K562 (cell line): ENCODE measurements around the gene CLDN5. TPM values are rescaled to one million over a fixed set of nuclear protein-coding genes. Genes with fewer than 3 reads are reported as not detected.
A peak's percentile ranks its signal among the peaks of the same experiment; 100 is the strongest.

Experiments
- ATAC-seq: fragments of 200-7000 bp; cut with Tn5 transposase; 3 replicates; pipeline ENCODE4 v1.9.1; 2020; ENCODE audit warnings: moderate library complexity
- BruUV-seq: library from RNA; stranded (reverse); fragments of 400-500 nt; replicated peaks from 2 replicates; lab custom pipeline; 2021; lab: Mats Ljungman, UMichigan
- CTCF ChIA-PET: fragments of 300-600 bp; formaldehyde crosslinking; extraction: SDS; loops from one replicate; lab custom pipeline; 2021; ENCODE audit warnings: low intra/inter-chr PET ratio; lab: Yijun Ruan, JAX
- POLR2A ChIA-PET: fragments of 300-600, 350-650 bp; sonication (Branson Sonifier 250); formaldehyde crosslinking; extraction: SDS; loops from one replicate; lab custom pipeline; 2021; ENCODE audit warnings: antibody characterized with exemption, inconsistent platforms; lab: Yijun Ruan, JAX
- DNase-seq, 4 experiments: peaks; one replicate each; pipeline versions ENCODE4 v3.0.0 to v3.0.0-alpha.2; 2011 to 2018; ENCODE audit warnings: low spot score in 3 of 4, mixed read lengths in 3 of 4; ENCODE audit errors: extremely low read depth in 1 of 4
- FAIRE-seq: peaks from 2 replicates; lab custom pipeline; 2011; peaks lifted over from hg19 to GRCh38; lab: Jason Lieb, UNC
- H2AFZ ChIP-seq: 2 replicates; pipeline ENCODE4 v1.6.0; 2011; ENCODE audit warnings: low read depth, low read length, control low read depth, inconsistent platforms
- H3K27ac ChIP-seq: fragments of 200-600 bp; 3 replicates; pipeline ENCODE4 v1.8.0; 2011; ENCODE audit warnings: low read depth, mild to moderate bottlenecking, control low read depth, inconsistent platforms, low read length, moderate library complexity, mixed read lengths; ENCODE audit errors: extremely low read depth
- H3K27me3 ChIP-seq, 2 experiments: fragments of 300-600 bp in 1 of 2; 2 replicates in 1 of 2; 3 replicates in 1 of 2; pipeline versions ENCODE4 v1.6.0 to v1.8.0; 2011; ENCODE audit warnings: inconsistent platforms in 2 of 2, low read length in 2 of 2, mild to moderate bottlenecking in 1 of 2, mixed read lengths in 1 of 2, moderate library complexity in 1 of 2; ENCODE audit not compliant: control insufficient read depth in 2 of 2, insufficient read depth in 2 of 2
- H3K36me3 ChIP-seq: fragments of 300-600 bp; 3 replicates; pipeline ENCODE4 v1.8.0; 2011; ENCODE audit warnings: mild to moderate bottlenecking, low read length, inconsistent platforms; ENCODE audit not compliant: control insufficient read depth, insufficient read depth
- H3K4me1 ChIP-seq, 2 experiments: fragments of 200-600 bp in 1 of 2; replicated peaks in 1 of 2; 2 replicates in 1 of 2; 3 replicates in 1 of 2; pipeline versions ENCODE4 v1.5.1 to v1.8.0; 2011; ENCODE audit warnings: inconsistent platforms in 2 of 2, low read length in 2 of 2, mild to moderate bottlenecking in 1 of 2, mixed read lengths in 1 of 2, moderate library complexity in 1 of 2; ENCODE audit not compliant: control insufficient read depth in 2 of 2, insufficient read depth in 2 of 2
- H3K4me2 ChIP-seq: 2 replicates; pipeline ENCODE4 v1.6.1; 2011; ENCODE audit warnings: low read length, control low read depth, inconsistent platforms, mixed read lengths; ENCODE audit not compliant: insufficient read depth
- H3K4me3 ChIP-seq: fragments of 200-600 bp; sonication (generic), shearing (Covaris generic); 2 replicates; pipeline ENCODE4 v1.5.1; 2016; ENCODE audit warnings: control low read depth, inconsistent platforms
- H3K79me2 ChIP-seq: fragments of 200-600 bp; 3 replicates; pipeline ENCODE4 v1.8.0; 2011; ENCODE audit warnings: low read length, inconsistent platforms; ENCODE audit not compliant: control insufficient read depth, insufficient read depth
- H3K9ac ChIP-seq, 2 experiments: 2 replicates each; pipeline versions ENCODE4 v1.6.0 to v1.6.1; 2011; ENCODE audit warnings: low read depth in 2 of 2, low read length in 2 of 2, control low read depth in 1 of 2, inconsistent platforms in 1 of 2, mild to moderate bottlenecking in 1 of 2, mixed read lengths in 1 of 2; ENCODE audit not compliant: insufficient read depth in 1 of 2
- H3K9me1 ChIP-seq: one replicate; pipeline ENCODE4 v1.6.0; 2011; ENCODE audit warnings: inconsistent platforms, mild to moderate bottlenecking, low read length, moderate library complexity; ENCODE audit not compliant: control insufficient read depth, insufficient read depth
- H3K9me3 ChIP-seq: replicated peaks from 2 replicates; pipeline ENCODE4 v1.5.1; 2011; ENCODE audit warnings: low read depth, low read length, inconsistent platforms; ENCODE audit not compliant: control insufficient read depth, insufficient read depth
- H4K20me1 ChIP-seq: replicated peaks from 2 replicates; pipeline ENCODE4 v1.6.1; 2011; ENCODE audit warnings: low read length, inconsistent platforms, mixed read lengths; ENCODE audit not compliant: control insufficient read depth, insufficient read depth
- HNRNPL ChIP-seq: fragments of 200-400 bp; formaldehyde crosslinking; IDR thresholded peaks from 2 replicates; pipeline ENCODE4 v1.6.1; 2017; ENCODE audit warnings: low read depth, mild to moderate bottlenecking, low read length
- HNRNPLL ChIP-seq: fragments of 200-400 bp; formaldehyde crosslinking; IDR thresholded peaks from 2 replicates; pipeline ENCODE4 v1.6.1; 2017; ENCODE audit warnings: low read length, low read depth, mild to moderate bottlenecking; ENCODE audit not compliant: poor library complexity, severe bottlenecking
- HNRNPUL1 ChIP-seq: fragments of 200-400 bp; formaldehyde crosslinking; IDR thresholded peaks from 2 replicates; pipeline ENCODE4 v1.6.1; 2017; ENCODE audit warnings: low read length
- NR2C1 ChIP-seq, 2 experiments: fragments of 450-650 bp; IDR thresholded peaks; 2 replicates each; pipeline ENCODE4 v1.6.1; 2017; ENCODE audit warnings: mild to moderate bottlenecking in 2 of 2, antibody characterized with exemption in 1 of 2, inconsistent platforms in 1 of 2, missing compliant biosample characterization in 1 of 2, missing genetic modification characterization in 1 of 2
- POLR2A ChIP-seq: fragments of 450-650 bp; conservative IDR thresholded peaks from 2 replicates; pipeline ENCODE4 v1.6.1; 2016
- POLR2AphosphoS2 ChIP-seq: IDR thresholded peaks from 2 replicates; pipeline ENCODE4 v1.6.1; 2012; ENCODE audit warnings: low read length, improper control_type of control experiment
- POLR2G ChIP-seq: fragments of 200-400 bp; formaldehyde crosslinking; IDR thresholded peaks from 2 replicates; pipeline ENCODE4 v1.6.1; 2017; ENCODE audit warnings: low read depth, mild to moderate bottlenecking, antibody characterized with exemption, low read length, moderate library complexity
- RBBP5 ChIP-seq: fragments of 200-600 bp; sonication (generic); IDR thresholded peaks from 2 replicates; pipeline ENCODE4 v1.6.1; 2012; ENCODE audit warnings: borderline replicate concordance, mild to moderate bottlenecking, low read length, control low read depth, inconsistent platforms; ENCODE audit not compliant: insufficient read depth, poor library complexity, severe bottlenecking
- SRSF3 ChIP-seq: fragments of 200-400 bp; formaldehyde crosslinking; IDR thresholded peaks from 2 replicates; pipeline ENCODE4 v1.6.1; 2016; ENCODE audit warnings: mild to moderate bottlenecking, low read length, moderate library complexity; ENCODE audit not compliant: insufficient read depth
- ZKSCAN3 ChIP-seq: fragments of 250-450 bp; sonication (Bioruptor Pico); IDR thresholded peaks from 2 replicates; pipeline ENCODE4 v1.4.0; 2020
- ZNF134 ChIP-seq: fragments of 250-450 bp; sonication (Bioruptor Pico); conservative IDR thresholded peaks from 2 replicates; pipeline ENCODE4 v1.4.0; 2020
- ZNF146 ChIP-seq: IDR thresholded peaks from one replicate; pipeline ENCODE4 v1.6.1; 2018; ENCODE audit warnings: missing compliant biosample characterization; ENCODE audit not compliant: unreplicated experiment
- WGBS: fragments of 100-300 bp; shearing (Covaris generic); methylation state at CpG from one replicate; pipeline ENCODE4 v1.1.6; 2016; ENCODE audit warnings: low coverage, mixed read lengths; ENCODE audit not compliant: insufficient coverage; ENCODE audit errors: missing lambda C conversion rate; 5-methylcytosine and 5-hydroxymethylcytosine counted together
- in situ Hi-C: fragments of 300-500 bp; cut with MboI; formaldehyde crosslinking; loops from 4 replicates; pipeline ENCODE4 v1.15.0; 2018; ENCODE audit warnings: inconsistent platforms, mixed read lengths
- intact Hi-C: fragments of 100-400 bp; cut with micrococcal nuclease; formaldehyde crosslinking; loops from 2 replicates; pipeline ENCODE4 v1.14.2; 2022
- polyA plus RNA-seq, 8 experiments: library from polyadenylated mRNA; depleted of rRNA in 4 of 8; stranded (reverse) in 5 of 8; unstranded in 3 of 8; fragments of >200 nt; fragmentation: Nextera tagmentation in 2 of 8; fragmentation: Illumina TruSeq in 1 of 8; extraction: Ambion mirVana in 2 of 8; extraction: Trizol in 1 of 8; gene quantifications; 2 replicates each; pipeline versions ENCODE4 v1.2.1 to v1.2.3, GENCODE V29; 2011 to 2014; ENCODE audit warnings: inconsistent platforms in 1 of 8, missing spikeins in 1 of 8
- total RNA-seq, 7 experiments: library from RNA; depleted of rRNA in 6 of 7; stranded (reverse); fragments of >200 nt in 6 of 7; fragmentation: Illumina TruSeq in 2 of 7; extraction: Trizol in 2 of 7; gene quantifications; 2 replicates each; pipeline versions ENCODE4 v1.2.1 to v1.2.3, GENCODE V29; 2011 to 2021; ENCODE audit warnings: low replicate concordance in 1 of 7
- TF ChIP-seq, protein P1 (sequence below), 3 experiments: fragments of 200-800 bp in 1 of 3; sonication (Bioruptor generic) in 1 of 3; sonication (generic) in 1 of 3; formaldehyde crosslinking in 1 of 3; IDR thresholded peaks; 2 replicates each; pipeline versions ENCODE4 v1.6.1 to v1.8.0; 2016 to 2022; ENCODE audit warnings: mild to moderate bottlenecking in 2 of 3, missing compliant biosample characterization in 2 of 3, missing genetic modification characterization in 2 of 3, missing genetic modification reagents in 1 of 3
- TF ChIP-seq, protein P2 (sequence below): fragments of 450-650 bp; formaldehyde crosslinking; IDR thresholded peaks from 2 replicates; pipeline ENCODE4 v1.4.0; 2020; ENCODE audit warnings: mild to moderate bottlenecking, moderate library complexity
- TF ChIP-seq, protein P3 (sequence below), 2 experiments: fragments of 450-650 bp in 1 of 2; sonication (generic) in 1 of 2; formaldehyde crosslinking; conservative IDR thresholded peaks; 2 replicates each; pipeline versions ENCODE4 v1.4.0 to v1.8.1; 2020 to 2022; ENCODE audit warnings: mild to moderate bottlenecking in 1 of 2, missing genetic modification reagents in 1 of 2

The CLDN5 gene
- total and polyA plus RNA-seq, 9 of the 15 experiments (the other 6 are each of a cell fraction or from before 2014, with no cell fraction given): 0.20 TPM; not detected in 8

DNA sequence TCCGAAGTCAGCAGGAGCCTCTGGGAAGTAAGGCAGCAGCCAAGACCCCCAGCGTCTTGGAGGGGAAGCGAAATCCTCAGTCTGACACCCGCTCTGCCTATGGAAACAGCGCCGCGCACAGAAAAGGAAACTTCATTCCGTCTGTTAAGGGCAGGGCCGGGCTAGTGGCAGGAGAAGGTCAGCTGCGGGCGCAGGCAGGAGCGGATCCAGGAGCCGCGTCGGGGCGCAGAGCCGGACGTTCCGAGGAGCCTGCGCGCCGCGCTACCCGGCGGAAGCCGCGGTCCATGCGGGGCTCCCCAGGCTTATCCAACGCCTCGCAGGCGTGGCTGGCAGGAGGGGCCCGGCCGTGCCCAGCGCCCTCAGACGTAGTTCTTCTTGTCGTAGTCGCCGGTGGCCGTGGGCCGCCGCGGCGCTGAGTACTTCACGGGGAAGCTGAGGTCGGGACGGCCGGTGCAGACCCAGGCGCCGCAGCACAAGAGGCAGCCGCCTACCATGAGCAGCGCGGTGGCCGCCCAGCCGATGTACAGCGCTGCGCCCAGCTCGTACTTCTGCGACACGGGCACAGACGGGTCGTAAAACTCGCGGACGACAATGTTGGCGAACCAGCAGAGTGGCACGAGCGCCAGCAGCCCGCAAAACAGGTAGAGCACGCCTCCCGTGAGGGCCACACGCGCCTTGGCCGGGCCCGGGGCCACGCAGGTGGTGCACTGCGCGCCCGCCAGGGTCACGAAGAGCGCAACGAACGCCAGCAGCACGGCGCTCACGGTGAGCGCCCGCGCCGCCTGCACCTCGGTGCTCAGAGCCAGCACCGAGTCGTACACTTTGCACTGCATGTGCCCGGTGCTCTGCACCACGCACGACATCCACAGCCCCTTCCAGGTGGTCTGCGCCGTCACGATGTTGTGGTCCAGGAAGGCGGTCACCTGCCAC is 705 bp downstream of the CLDN5 start (continued):
- TF ChIP-seq ZKSCAN3 (no peak), HNRNPL (peak; percentile 90)
- TF ChIP-seq, protein P1, sequence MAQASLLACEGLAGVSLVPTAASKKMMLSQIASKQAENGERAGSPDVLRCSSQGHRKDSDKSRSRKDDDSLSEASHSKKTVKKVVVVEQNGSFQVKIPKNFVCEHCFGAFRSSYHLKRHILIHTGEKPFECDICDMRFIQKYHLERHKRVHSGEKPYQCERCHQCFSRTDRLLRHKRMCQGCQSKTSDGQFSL (CRISPR knock-in tag; IDR thresholded peaks at IDR 0.05): no peak
- TF ChIP-seq, protein P1 (tag; IDR thresholded peaks at IDR 0.05): no peak

DNA sequence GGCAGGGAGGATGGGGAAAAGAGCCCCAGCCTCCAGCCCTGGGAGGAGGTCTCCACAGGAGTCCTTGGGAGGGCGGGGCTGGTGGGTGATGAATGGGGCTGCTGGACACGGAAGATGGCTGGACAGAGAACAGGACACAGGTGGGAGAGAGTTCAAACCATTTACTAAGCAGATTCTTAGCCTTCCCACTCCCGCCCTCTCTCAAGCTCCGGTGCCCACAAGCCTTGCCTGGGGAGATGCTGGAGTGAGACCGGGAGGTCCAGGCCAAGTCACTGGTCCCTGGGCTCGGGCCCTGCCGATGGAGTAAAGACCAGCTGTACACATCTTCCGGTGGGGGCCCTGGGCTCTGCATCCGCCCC is 1.4 kb downstream of the CLDN5 start:
- ChIA-PET CTCF (no interaction called here), POLR2A (interaction anchor here (0.6 to 2.8 kb wide), 8 partner anchors 8 to 565 kb away, joined by 3 to 22 read pairs (median 4); no protein-coding TSS in a partner anchor)
- Histone ChIP-seq H2AFZ (no peak overlapping the region), H3K4me1 (peaks cover 0 to 48% of the 10 kb centered on the region in 2 experiments; a peak in 3 of 5 replicates), H3K4me2 (no peak overlapping the region), H3K9ac (peak overlapping the region in 1 of 2 experiments; percentile 1; a peak in 1 of 4 replicates), H3K4me3 (no peak overlapping the region), H3K36me3 (peaks cover 49% of the 10 kb centered on the region; the same call in 2 of the 3 replicates), H4K20me1 (peaks cover 18% of the 10 kb centered on the region), H3K27me3 (peaks cover 13 to 17% of the 10 kb centered on the region in 2 experiments; a peak in 4 of 5 replicates), H3K27ac (no peak overlapping the region), H3K9me1 (no peaks in the 10 kb centered on the region), H3K9me3 (no peaks in the 10 kb centered on the region), H3K79me2 (no peaks in the 10 kb centered on the region)
- no TSS peak for BruUV-seq
- WGBS: 89% methylated on average over 9 of the region's 9 CpGs
- in situ Hi-C loops (no loop called here), intact Hi-C loops (no loop called here)
- ATAC-seq (peak; percentile 1), FAIRE-seq (no peak), DNase-seq (peak in 2 of 4 experiments; percentile 52 to 63)
- TF ChIP-seq ZNF134 (CRISPR knock-in tag) (no peak), HNRNPLL (peak; percentile 21), POLR2G (peak; percentile 67; the same call in 1 of the 2 replicates), RBBP5 (peak; percentile 11), POLR2A (peak; percentile 28; the same call in 1 of the 2 replicates), ZNF146 (CRISPR knock-in tag) (peak; percentile 23), SRSF3 (no peak), HNRNPUL1 (0 out of 2 replicates have a peak, but pooled peaks have one; percentile 76), POLR2AphosphoS2 (peak; percentile 15; the same call in 1 of the 2 replicates), NR2C1 (IDR thresholded peaks at IDR 0.05) (no peak), NR2C1 (tag; IDR thresholded peaks at IDR 0.05) (no peak)
- TF ChIP-seq, protein P2, sequence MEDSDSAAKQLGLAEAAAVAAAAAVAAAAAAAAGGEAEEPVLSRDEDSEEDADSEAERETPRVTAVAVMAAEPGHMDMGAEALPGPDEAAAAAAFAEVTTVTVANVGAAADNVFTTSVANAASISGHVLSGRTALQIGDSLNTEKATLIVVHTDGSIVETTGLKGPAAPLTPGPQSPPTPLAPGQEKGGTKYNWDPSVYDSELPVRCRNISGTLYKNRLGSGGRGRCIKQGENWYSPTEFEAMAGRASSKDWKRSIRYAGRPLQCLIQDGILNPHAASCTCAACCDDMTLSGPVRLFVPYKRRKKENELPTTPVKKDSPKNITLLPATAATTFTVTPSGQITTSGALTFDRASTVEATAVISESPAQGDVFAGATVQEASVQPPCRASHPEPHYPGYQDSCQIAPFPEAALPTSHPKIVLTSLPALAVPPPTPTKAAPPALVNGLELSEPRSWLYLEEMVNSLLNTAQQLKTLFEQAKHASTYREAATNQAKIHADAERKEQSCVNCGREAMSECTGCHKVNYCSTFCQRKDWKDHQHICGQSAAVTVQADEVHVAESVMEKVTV (CRISPR knock-in tag): no peak
- TF ChIP-seq, protein P3, sequence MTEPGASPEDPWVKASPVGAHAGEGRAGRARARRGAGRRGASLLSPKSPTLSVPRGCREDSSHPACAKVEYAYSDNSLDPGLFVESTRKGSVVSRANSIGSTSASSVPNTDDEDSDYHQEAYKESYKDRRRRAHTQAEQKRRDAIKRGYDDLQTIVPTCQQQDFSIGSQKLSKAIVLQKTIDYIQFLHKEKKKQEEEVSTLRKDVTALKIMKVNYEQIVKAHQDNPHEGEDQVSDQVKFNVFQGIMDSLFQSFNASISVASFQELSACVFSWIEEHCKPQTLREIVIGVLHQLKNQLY (CRISPR knock-in tag; conservative IDR thresholded peaks at IDR 0.05): 0 out of 4 replicates have a peak, but pooled peaks of 1 of the 2 experiments have one; percentile 34
